ENCODE data around the gene MSANTD2.
A peak's percentile ranks its signal among the peaks of the same experiment; 100 is the strongest.

MSANTD2 gene

GRCh38 chr11:124717421-124717785 lies 82.8 kb downstream of the MSANTD2 start:
- no peak for DNase-seq
- in situ Hi-C loops (cut with MboI; ENCODE audit: low pct_unique_long_range_greater_than_20kb, low sequenced_read_pairs), result no loop called here

GRCh38 chr11:124716591-124716990 lies 83.6 kb downstream of the MSANTD2 start:
- in situ Hi-C loops (cut with MboI; ENCODE audit: low pct_unique_long_range_greater_than_20kb, low sequenced_read_pairs), result no loop called here
- peak; percentile 26 for DNase-seq

All from KBM-7 (cell line).